Right ventricle myocardium inferior (tissue), 1 donor: ENCODE measurements around the gene IFIT1. TPM values are rescaled to one million over a fixed set of nuclear protein-coding genes. Genes with fewer than 3 reads are reported as not detected.
"Not testable (repeated sequence)": the region's sequence is repeated elsewhere in the genome, so short reads cannot be mapped to it uniquely, and the experiment has no call there.

Experiments used
- ATAC-seq: fragments of 200-7000 bp; cut with Tn5 transposase; one replicate; pipeline ENCODE4 v1.9.1; 2020; ENCODE audit warnings: mild to moderate bottlenecking, moderate library complexity
- DNase-seq: peaks from one replicate; pipeline ENCODE4 v3.0.0; 2021; ENCODE audit errors: missing footprints
- intact Hi-C: fragments of 100-400 bp; cut with DNase I; formaldehyde crosslinking; loops from one replicate; pipeline ENCODE4 v1.11.0; 2022
- long read RNA-seq: library from polyadenylated mRNA; unstranded; transcript quantifications from one replicate; pipeline ENCODE4 v2.0.0, GENCODE V29; 2021
- total RNA-seq: library from RNA; stranded (reverse); fragmentation: NEBNext Ultra II Directional; extraction: Animal tissue kit (Norgen Biotek cat#: 25700); gene quantifications from one replicate; pipeline ENCODE4 v1.2.1, GENCODE V29; 2021
- donor health status: DM: no; HTN: yes; CAD: no; lungs with severe emphysema.

IFIT1 gene, protein sequence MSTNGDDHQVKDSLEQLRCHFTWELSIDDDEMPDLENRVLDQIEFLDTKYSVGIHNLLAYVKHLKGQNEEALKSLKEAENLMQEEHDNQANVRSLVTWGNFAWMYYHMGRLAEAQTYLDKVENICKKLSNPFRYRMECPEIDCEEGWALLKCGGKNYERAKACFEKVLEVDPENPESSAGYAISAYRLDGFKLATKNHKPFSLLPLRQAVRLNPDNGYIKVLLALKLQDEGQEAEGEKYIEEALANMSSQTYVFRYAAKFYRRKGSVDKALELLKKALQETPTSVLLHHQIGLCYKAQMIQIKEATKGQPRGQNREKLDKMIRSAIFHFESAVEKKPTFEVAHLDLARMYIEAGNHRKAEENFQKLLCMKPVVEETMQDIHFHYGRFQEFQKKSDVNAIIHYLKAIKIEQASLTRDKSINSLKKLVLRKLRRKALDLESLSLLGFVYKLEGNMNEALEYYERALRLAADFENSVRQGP
- total RNA-seq = 36.0 TPM
- long read RNA-seq, transcript IFIT1-201 (2 exons, 1,880 nt) = major isoform, 10 of 14 reads
- long read RNA-seq, partial matches to known transcripts = 1 of 14 reads
- long read RNA-seq, other reads (novel, unspliced or antisense) = 3 of 14 reads

- DNase-seq (no peak), ATAC-seq (peak; percentile 94)
- intact Hi-C loops = loop anchor here (1.0 kb wide), 1 partner anchor 22 kb away; the partner anchor contains the start of gene IFIT5
Observed at GRCh38 chr10:89391907-89392756, at the start of gene IFIT1. TSS of gene IFIT1 (plus strand) at chr10:89392623. CDS start at chr10:89392713, 90 bp downstream.

GRCh38 chr10:89343089-89343767 is 49.2 kb upstream of the IFIT1 start:
- no peak for ATAC-seq
- intact Hi-C loops = no loop called here

GRCh38 chr10:89344156-89344555 is 48.3 kb upstream of the IFIT1 start:
- ATAC-seq = no peak
- no peak for DNase-seq
- intact Hi-C loops = no loop called here

More at GRCh38 chr10:89343089-89343767, 49.2 kb upstream of the IFIT1 start:
- no peak for DNase-seq

- no peak for ATAC-seq
- DNase-seq = no peak
- intact Hi-C loops = no loop called here
Observed at GRCh38 chr10:89345367-89346000, 46.9 kb upstream of the IFIT1 start.

DNA sequence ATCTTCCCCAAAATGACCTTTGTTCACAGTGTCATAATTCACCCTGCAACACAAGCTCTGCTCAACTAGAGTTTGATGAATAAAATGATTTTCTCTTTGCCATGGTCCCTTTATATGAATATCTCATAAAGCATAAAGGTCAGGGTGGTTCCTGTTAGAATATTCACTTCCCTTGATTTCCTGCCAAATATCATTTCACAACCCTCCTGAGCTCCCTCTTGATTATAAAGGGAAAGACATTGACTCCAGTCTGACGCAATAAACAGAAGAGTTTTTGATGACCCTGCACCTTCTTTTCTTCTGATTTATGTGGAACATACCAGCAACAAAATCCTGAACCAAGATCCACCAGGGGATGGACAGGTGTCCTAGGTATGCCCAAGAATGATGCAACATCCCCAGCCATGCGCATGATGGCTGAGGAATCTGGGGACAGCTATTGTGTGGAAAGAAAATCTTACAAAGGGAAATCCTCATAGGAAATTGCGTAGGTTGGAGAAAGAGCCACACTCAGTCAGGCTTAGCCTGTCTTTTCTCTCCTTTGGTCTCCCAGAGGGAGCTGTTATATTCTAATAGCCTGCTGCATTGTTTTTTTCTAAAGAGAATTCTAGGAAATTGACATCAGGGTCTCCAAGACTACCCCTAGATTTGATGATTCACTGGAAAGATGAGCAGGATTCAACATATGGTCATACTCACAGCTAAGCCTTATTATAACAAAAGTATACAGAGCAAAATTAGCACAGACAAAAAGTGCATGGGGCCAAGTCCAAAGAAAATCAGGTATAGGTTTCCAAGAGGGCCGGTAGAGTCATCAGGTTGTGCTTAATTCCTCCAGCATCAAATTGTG is 45.8 kb upstream of the IFIT1 start:
- DNase-seq (no peak), ATAC-seq (no peak)
- intact Hi-C loops = no loop called here

- ATAC-seq = no peak
- no peak for DNase-seq
- intact Hi-C loops = no loop called here
Observed at GRCh38 chr10:89347701-89348457, 44.5 kb upstream of the IFIT1 start.

DNA sequence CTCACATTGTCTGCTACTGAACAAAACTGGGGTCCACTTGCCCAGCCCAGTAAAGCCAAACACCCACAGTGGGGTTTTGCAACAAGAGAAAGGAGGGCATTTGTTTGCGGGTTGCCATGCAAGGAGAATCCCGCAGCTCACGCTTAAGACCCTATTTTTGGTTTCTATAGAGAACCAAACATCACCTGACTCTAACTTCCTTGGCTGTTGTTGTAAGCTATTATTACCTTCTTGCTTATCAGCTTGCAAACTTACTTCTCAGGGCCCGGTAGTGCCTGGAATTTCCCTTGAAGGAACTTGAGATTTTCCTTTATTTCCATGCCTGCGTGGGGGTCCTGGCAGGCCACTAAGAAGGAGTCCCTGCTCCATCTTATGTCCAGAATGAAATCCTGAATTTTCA is 43.9 kb upstream of the IFIT1 start:
- ATAC-seq (no peak), DNase-seq (no peak)
- intact Hi-C loops = no loop called here

DNA sequence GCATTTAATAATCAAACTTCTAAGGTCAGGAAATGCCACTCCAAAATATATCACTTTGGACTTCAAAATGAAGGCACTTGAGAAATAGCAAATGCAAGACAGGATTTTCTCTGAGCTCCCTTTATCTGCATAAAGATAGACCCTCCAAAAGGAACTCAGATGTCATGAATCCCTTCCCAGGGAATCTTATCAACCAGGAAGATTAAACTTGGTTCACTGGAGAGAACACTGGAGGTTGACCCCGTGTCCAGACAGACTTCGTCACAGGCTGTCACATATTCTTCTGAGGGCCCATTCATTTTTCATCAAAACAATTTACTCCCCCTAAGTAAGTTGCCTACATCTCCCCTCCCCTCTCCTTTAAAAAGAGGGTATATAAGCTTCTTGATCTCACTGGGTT is 43.4 kb upstream of the IFIT1 start:
- intact Hi-C loops = no loop called here
- DNase-seq = no peak
- ATAC-seq = no peak

DNA sequence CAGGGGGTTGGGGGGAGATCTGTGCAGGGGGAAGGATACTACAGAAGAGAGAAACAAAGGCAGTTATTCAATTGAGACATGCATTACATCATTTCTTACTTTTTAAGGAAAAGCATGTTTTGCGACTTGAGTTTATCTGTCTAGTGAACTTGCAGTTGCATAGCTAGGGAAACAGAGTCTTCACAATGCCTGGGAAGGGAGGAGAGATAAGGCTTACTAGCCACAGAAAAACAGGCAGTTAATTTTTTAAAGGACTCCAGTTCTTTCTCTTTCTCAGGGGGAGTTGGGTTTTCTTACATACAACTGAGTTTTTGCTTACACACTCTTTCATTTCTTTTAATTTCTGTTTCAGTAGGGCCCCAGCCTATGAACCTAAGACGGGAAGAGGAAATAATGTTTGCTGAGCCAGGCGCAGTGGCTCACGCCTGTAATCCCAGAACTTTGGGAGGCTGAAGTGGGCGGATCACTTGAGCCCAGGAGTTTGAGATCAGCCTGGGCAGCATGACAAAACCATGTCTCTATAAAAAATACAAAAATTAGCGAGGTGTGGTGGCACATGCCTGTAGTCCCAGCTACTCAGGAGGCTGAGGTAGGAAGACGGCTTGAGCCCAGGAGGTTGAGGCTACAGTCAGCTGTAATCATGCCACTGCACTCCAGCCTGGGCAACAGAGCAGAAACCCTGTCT is 41.6 kb upstream of the IFIT1 start:
- DNase-seq, intact Hi-C loops: not testable (repeated sequence)
- ATAC-seq = peak; percentile 54

- ATAC-seq (peak; percentile 26), DNase-seq (no peak)
- intact Hi-C loops = no loop called here
Observed at GRCh38 chr10:89351412-89351779, 41.0 kb upstream of the IFIT1 start.

DNA sequence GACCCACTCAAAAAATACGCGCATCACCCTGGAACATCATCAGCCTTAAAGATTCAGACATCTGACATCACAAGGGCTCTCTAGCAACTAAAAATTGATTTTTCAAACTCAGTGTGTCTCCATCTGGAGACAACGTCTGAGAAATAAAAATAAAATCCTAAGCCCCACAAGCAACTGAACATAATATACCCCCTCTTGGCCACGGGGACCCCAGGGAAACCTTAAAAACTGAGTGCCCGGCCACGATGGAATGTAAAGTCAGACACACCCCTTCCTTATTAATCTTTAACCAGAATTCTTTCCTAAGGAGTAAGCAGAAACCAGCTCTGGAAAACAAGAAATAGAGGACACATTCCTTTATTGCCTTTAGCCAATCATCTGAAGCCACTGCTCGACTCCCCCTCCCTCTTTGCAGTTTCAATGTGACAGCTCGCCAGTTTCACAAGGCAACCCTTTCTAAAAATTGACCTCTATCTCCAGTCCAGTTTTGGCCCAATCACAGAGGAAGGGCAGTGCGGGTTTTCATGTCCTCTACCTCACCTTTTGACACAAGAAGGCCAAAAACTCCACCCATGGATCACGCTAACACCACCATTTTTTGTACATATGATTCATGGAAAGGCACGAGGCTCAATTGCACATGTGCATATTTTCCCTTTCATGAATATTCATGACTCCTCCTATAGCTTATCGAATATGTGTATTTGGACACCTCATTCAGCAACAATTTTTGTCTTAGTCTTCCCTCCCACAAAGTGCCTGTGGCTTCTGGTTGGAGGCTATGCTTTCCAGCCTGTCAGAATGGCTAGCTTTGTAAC is 40.4 kb upstream of the IFIT1 start:
- intact Hi-C loops = no loop called here

DNA sequence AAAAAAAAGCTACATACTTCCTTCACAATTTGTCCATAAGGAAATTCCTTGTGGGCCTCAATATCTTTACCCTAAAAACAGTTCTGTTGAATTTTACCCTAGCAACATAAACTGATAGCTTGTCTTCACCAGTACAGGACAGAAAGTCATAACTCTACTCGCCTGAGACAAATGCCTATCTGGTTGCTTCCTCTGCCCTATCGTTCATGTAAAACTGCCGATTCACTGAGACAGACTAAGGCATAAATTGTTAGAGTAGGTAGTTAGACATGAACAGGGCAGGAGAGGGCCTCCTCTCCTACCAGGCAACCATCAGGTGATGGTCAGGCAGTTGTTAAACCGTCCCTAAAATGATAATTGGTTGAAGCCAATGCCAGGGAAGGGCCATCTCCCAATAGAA is 39.6 kb upstream of the IFIT1 start:
- ATAC-seq = no peak
- intact Hi-C loops = no loop called here
- no peak for DNase-seq

More for the DNA sequence above, 40.4 kb upstream of the IFIT1 start:
- DNase-seq (no peak), ATAC-seq (peak; percentile 74)

- intact Hi-C loops = no loop called here
- no peak for ATAC-seq
- no peak for DNase-seq
Observed at GRCh38 chr10:89355394-89355931, 37.0 kb upstream of the IFIT1 start.

DNA sequence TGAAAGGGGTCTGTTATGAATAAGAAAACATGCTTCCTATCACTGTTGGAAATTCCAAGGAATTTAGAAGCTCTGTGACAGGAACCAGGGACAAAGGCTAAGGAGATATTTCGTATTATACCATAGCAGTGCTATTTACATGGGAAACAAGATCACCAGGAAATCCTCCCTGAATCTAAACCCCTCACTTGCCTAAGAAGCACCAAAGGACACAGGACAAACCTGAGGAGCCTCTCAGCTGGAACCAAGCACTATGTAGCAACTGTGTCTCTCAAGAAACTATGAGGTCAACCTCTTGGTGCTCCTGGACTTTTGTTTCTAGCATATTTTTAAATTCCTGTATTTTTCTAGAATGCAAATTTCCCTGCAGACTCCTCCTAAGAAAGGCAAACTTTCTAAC is 35.3 kb upstream of the IFIT1 start:
- ATAC-seq (no peak), DNase-seq (no peak)
- intact Hi-C loops = no loop called here

GRCh38 chr10:89357975-89358374 is 34.4 kb upstream of the IFIT1 start:
- ATAC-seq (no peak), DNase-seq (no peak)
- intact Hi-C loops = no loop called here
